GM21390 (cell line): Measurements from ENCODE around the gene KCNC4.

Experiments
- ATAC-seq: cut with Tn5 transposase; IDR thresholded peaks from one replicate; pipeline ENCODE4 v1.9.1; 2021; ENCODE audit not compliant: unreplicated experiment

Gene KCNC4

GRCh38 chr1:110188035-110188618 is 22.0 kb upstream of the KCNC4 start:
- no peak for ATAC-seq

GRCh38 chr1:110189181-110189580 is 20.9 kb upstream of the KCNC4 start:
- no peak for ATAC-seq

- no peak for ATAC-seq
Observed at GRCh38 chr1:110190282-110190929, 19.7 kb upstream of the KCNC4 start.

GRCh38 chr1:110192541-110192940 is 17.6 kb upstream of the KCNC4 start:
- ATAC-seq, result no peak

- no peak for ATAC-seq
Observed at GRCh38 chr1:110195196-110195595, 14.9 kb upstream of the KCNC4 start.

GRCh38 chr1:110196917-110197765 is 13.0 kb upstream of the KCNC4 start:
- no peak for ATAC-seq

- ATAC-seq, result no peak
Observed at GRCh38 chr1:110197905-110198629, 12.0 kb upstream of the KCNC4 start.

- no peak for ATAC-seq
Observed at GRCh38 chr1:110198746-110199145, 11.4 kb upstream of the KCNC4 start.

- ATAC-seq, result no peak
Observed at GRCh38 chr1:110200190-110200589, 9.9 kb upstream of the KCNC4 start.

- no peak for ATAC-seq
Observed at GRCh38 chr1:110200666-110201065, 9.4 kb upstream of the KCNC4 start.

- ATAC-seq, result no peak
Observed at GRCh38 chr1:110201157-110201825, 8.8 kb upstream of the KCNC4 start.

- ATAC-seq, result no peak
Observed at GRCh38 chr1:110203021-110203661, 7.0 kb upstream of the KCNC4 start.

- no peak for ATAC-seq
Observed at GRCh38 chr1:110205156-110205555, 5.0 kb upstream of the KCNC4 start.

- ATAC-seq, result no peak
Observed at GRCh38 chr1:110205591-110206155, 4.4 kb upstream of the KCNC4 start.

GRCh38 chr1:110206261-110206920 is 3.7 kb upstream of the KCNC4 start:
- no peak for ATAC-seq

GRCh38 chr1:110207831-110208230 is 2.3 kb upstream of the KCNC4 start:
- no peak for ATAC-seq

GRCh38 chr1:110208916-110209645 is 1.0 kb upstream of the KCNC4 start:
- ATAC-seq, result no peak

- ATAC-seq, result peak; percentile 9
Observed at GRCh38 chr1:110210604-110211495, 736 bp downstream of the KCNC4 start.
